HTR-8/SVneo (cell line): ENCODE data around the gene ADRM1.
A peak's percentile ranks its signal among the peaks of the same experiment; 100 is the strongest.

Experiments used
- DNase-seq: peaks from one replicate; pipeline ENCODE4 v3.0.0; 2011; ENCODE audit warnings: low spot score, mixed read lengths; ENCODE audit not compliant: insufficient read length
- FAIRE-seq: peaks from 2 replicates; lab custom pipeline; 2011; peaks lifted over from hg19 to GRCh38; lab: Jason Lieb, UNC

The ADRM1 gene

GRCh38 chr20:62309198-62309944 is 6.6 kb downstream of the ADRM1 start:
- FAIRE-seq (peak; percentile 13), DNase-seq (no peak)

- no peak for DNase-seq
- peak; percentile 83 for FAIRE-seq
Observed at GRCh38 chr20:62309947-62310756, 7.4 kb downstream of the ADRM1 start.

- no peak for FAIRE-seq
- DNase-seq, result no peak
Observed at GRCh38 chr20:62310757-62311121, 7.9 kb downstream of the ADRM1 start.

- DNase-seq, result no peak
- no peak for FAIRE-seq
Observed at GRCh38 chr20:62311150-62311549, 8.4 kb downstream of the ADRM1 start.

- no peak for DNase-seq
- FAIRE-seq, result no peak
Observed at GRCh38 chr20:62311832-62312661, 9.2 kb downstream of the ADRM1 start.

- FAIRE-seq (no peak), DNase-seq (no peak)
Observed at GRCh38 chr20:62312662-62312977, 9.8 kb downstream of the ADRM1 start.

GRCh38 chr20:62313021-62313420 is 10.2 kb downstream of the ADRM1 start:
- DNase-seq, result no peak
- FAIRE-seq, result peak; percentile 86

- peak; percentile 26 for FAIRE-seq
- DNase-seq, result no peak
Observed at GRCh38 chr20:62313460-62314338, 10.9 kb downstream of the ADRM1 start.

GRCh38 chr20:62314339-62314638 is 11.5 kb downstream of the ADRM1 start:
- no peak for FAIRE-seq
- DNase-seq, result no peak

- peak; percentile 67 for FAIRE-seq
- DNase-seq, result no peak
Observed at GRCh38 chr20:62314711-62315302, 12.0 kb downstream of the ADRM1 start.

- DNase-seq (no peak), FAIRE-seq (peak; percentile 57)
Observed at GRCh38 chr20:62315773-62316172, 13.0 kb downstream of the ADRM1 start.

GRCh38 chr20:62316331-62317166 is 13.8 kb downstream of the ADRM1 start:
- FAIRE-seq (peak; percentile 85), DNase-seq (no peak)

- FAIRE-seq (peak; percentile 23), DNase-seq (no peak)
Observed at GRCh38 chr20:62317167-62317655, 14.4 kb downstream of the ADRM1 start.

- peak; percentile 85 for FAIRE-seq
Observed at GRCh38 chr20:62318400-62319345, 15.9 kb downstream of the ADRM1 start.

GRCh38 chr20:62319346-62319909 is 16.6 kb downstream of the ADRM1 start:
- DNase-seq (no peak), FAIRE-seq (no peak)

More at GRCh38 chr20:62318400-62319345, 15.9 kb downstream of the ADRM1 start:
- no peak for DNase-seq

GRCh38 chr20:62320581-62321354 is 18.0 kb downstream of the ADRM1 start:
- FAIRE-seq (no peak), DNase-seq (no peak)
